HL-60 (cell line): Measurements from ENCODE around the gene RFC4.

Source experiments
- CTCF ChIP-seq: IDR thresholded peaks from one replicate; pipeline ENCODE4 v1.5.1; 2011; ENCODE audit warnings: low read length, control low read depth, inconsistent platforms; ENCODE audit not compliant: insufficient read depth
- GABPA ChIP-seq: IDR thresholded peaks from 2 replicates; pipeline ENCODE4 v1.6.1; 2012; ENCODE audit warnings: low read depth
- POLR2AphosphoS5 ChIP-seq: IDR thresholded peaks from 2 replicates; pipeline ENCODE4 v1.6.1; 2012; ENCODE audit warnings: low read depth

- TF ChIP-seq POLR2AphosphoS5, result peak; percentile 94
- no peak for TF ChIP-seq CTCF
- TF ChIP-seq GABPA, result no peak
Observed at GRCh38 chr3:186790261-186790981, 15.9 kb downstream of the RFC4 start.
